ENCODE data around the gene SP5.
"Not testable (repeated sequence)": the region's sequence is repeated elsewhere in the genome, so short reads cannot be mapped to it uniquely, and the experiment has no call there.

Gene SP5

GRCh38 chr2:170722301-170722700 lies 7.2 kb downstream of the SP5 start:
- no peak for DNase-seq
- H3K4me1 ChIP-seq (ENCODE audit: control extremely low read depth in 1 of 4, control insufficient read depth in 4 of 4, insufficient read depth in 4 of 4, low read length in 3 of 4), result peaks cover 0 to 2% (median 2%) of the 10 kb centered on the region in 4 experiments
- POLR2A ChIA-PET, result no interaction called here
- H3K27ac ChIP-seq (ENCODE audit: insufficient read depth in 1 of 2, low read depth in 1 of 2, low read length in 2 of 2, poor library complexity in 1 of 2, severe bottlenecking in 2 of 2), result no peak overlapping the region
- peaks cover 0 to 3% (median 0%) of the 10 kb centered on the region in 5 experiments for H3K9me3 ChIP-seq (ENCODE audit: control extremely low read depth in 1 of 5, control insufficient read depth in 4 of 5, insufficient read depth in 2 of 5, low read depth in 1 of 5, low read length in 4 of 5)
- CTCF ChIA-PET, result interaction anchor here (0.9 kb wide), 1 partner anchor 10 kb away, joined by 3 read pairs; no protein-coding TSS in a partner anchor
- peak overlapping the region in 1 of 7 experiments; percentile 4 for H3K4me3 ChIP-seq (ENCODE audit: control insufficient read depth in 1 of 7, extremely low read depth in 1 of 7, insufficient read depth in 4 of 7, low read depth in 2 of 7, low read length in 6 of 7)
- peaks cover 10 to 81% (median 39%) of the 10 kb centered on the region in 5 experiments for H3K27me3 ChIP-seq (replicated peaks in 2 of 5; ENCODE audit: control insufficient read depth in 4 of 5, insufficient read depth in 5 of 5, low read length in 4 of 5)
- H3K36me3 ChIP-seq (ENCODE audit: control insufficient read depth in 4 of 4, insufficient read depth in 4 of 4, low read length in 3 of 4), result no peaks in the 10 kb centered on the region

- H3K36me3 ChIP-seq (ENCODE audit: control insufficient read depth in 4 of 4, insufficient read depth in 4 of 4, low read length in 3 of 4), result no peaks in the 10 kb centered on the region
- CTCF ChIA-PET, result interaction anchor here (1.3 kb wide), 1 partner anchor 9 kb away, joined by 4 read pairs; no protein-coding TSS in a partner anchor
- H3K27ac ChIP-seq (ENCODE audit: insufficient read depth in 1 of 2, low read depth in 1 of 2, low read length in 2 of 2, poor library complexity in 1 of 2, severe bottlenecking in 2 of 2), result no peak overlapping the region
- 40% methylated on average over 1 of the region's 2 CpGs for WGBS (ENCODE audit: insufficient coverage)
- no peak overlapping the region for H3K4me3 ChIP-seq (ENCODE audit: control insufficient read depth in 1 of 7, extremely low read depth in 1 of 7, insufficient read depth in 4 of 7, low read depth in 2 of 7, low read length in 6 of 7)
- H3K9me3 ChIP-seq (ENCODE audit: control extremely low read depth in 1 of 5, control insufficient read depth in 4 of 5, insufficient read depth in 2 of 5, low read depth in 1 of 5, low read length in 4 of 5), result peaks cover 0 to 3% (median under 1%) of the 10 kb centered on the region in 5 experiments
- no peak for DNase-seq
- no peaks in the 10 kb centered on the region for H3K4me1 ChIP-seq (ENCODE audit: control extremely low read depth in 1 of 4, control insufficient read depth in 4 of 4, insufficient read depth in 4 of 4, low read length in 3 of 4)
- POLR2A ChIA-PET, result no interaction called here
- peaks cover 8 to 81% (median 32%) of the 10 kb centered on the region in 5 experiments for H3K27me3 ChIP-seq (replicated peaks in 2 of 5; ENCODE audit: control insufficient read depth in 4 of 5, insufficient read depth in 5 of 5, low read length in 4 of 5)
Measured at GRCh38 chr2:170723446-170723958, 8.4 kb downstream of the SP5 start.

- ChIA-PET POLR2A (no interaction called here), CTCF (interaction anchor here (0.7 to 1.4 kb wide), 2 partner anchors 11 to 17 kb away, joined by 3 to 4 read pairs; no protein-coding TSS in a partner anchor)
- no peaks in the 10 kb centered on the region for H3K4me1 ChIP-seq (ENCODE audit: control extremely low read depth in 1 of 4, control insufficient read depth in 4 of 4, insufficient read depth in 4 of 4, low read length in 3 of 4)
- peaks cover 0 to 7% (median 2%) of the 10 kb centered on the region in 5 experiments for H3K9me3 ChIP-seq (ENCODE audit: control extremely low read depth in 1 of 5, control insufficient read depth in 4 of 5, insufficient read depth in 2 of 5, low read depth in 1 of 5, low read length in 4 of 5)
- WGBS (ENCODE audit: insufficient coverage), result no CpG with 5 or more reads among the region's 1 CpG
- no peak overlapping the region for H3K27ac ChIP-seq (ENCODE audit: insufficient read depth in 1 of 2, low read depth in 1 of 2, low read length in 2 of 2, poor library complexity in 1 of 2, severe bottlenecking in 2 of 2)
- no peaks in the 10 kb centered on the region for H3K36me3 ChIP-seq (ENCODE audit: control insufficient read depth in 4 of 4, insufficient read depth in 4 of 4, low read length in 3 of 4)
- no peak overlapping the region for H3K4me3 ChIP-seq (ENCODE audit: control insufficient read depth in 1 of 7, extremely low read depth in 1 of 7, insufficient read depth in 4 of 7, low read depth in 2 of 7, low read length in 6 of 7)
- DNase-seq, result no peak
- H3K27me3 ChIP-seq (replicated peaks in 2 of 5; ENCODE audit: control insufficient read depth in 4 of 5, insufficient read depth in 5 of 5, low read length in 4 of 5), result peaks cover 7 to 19% (median 8%) of the 10 kb centered on the region in 5 experiments
Measured at GRCh38 chr2:170733798-170734600, 18.9 kb downstream of the SP5 start.

GRCh38 chr2:170734601-170735000 lies 19.5 kb downstream of the SP5 start:
- H3K27me3 ChIP-seq (replicated peaks in 2 of 5; ENCODE audit: control insufficient read depth in 4 of 5, insufficient read depth in 5 of 5, low read length in 4 of 5), result peaks cover 5 to 15% (median 7%) of the 10 kb centered on the region in 5 experiments
- H3K36me3 ChIP-seq (ENCODE audit: control insufficient read depth in 4 of 4, insufficient read depth in 4 of 4, low read length in 3 of 4); H3K9me3 ChIP-seq (ENCODE audit: control extremely low read depth in 1 of 5, control insufficient read depth in 4 of 5, insufficient read depth in 2 of 5, low read depth in 1 of 5, low read length in 4 of 5); H3K27ac ChIP-seq (ENCODE audit: insufficient read depth in 1 of 2, low read depth in 1 of 2, low read length in 2 of 2, poor library complexity in 1 of 2, severe bottlenecking in 2 of 2); DNase-seq; POLR2A ChIA-PET; H3K4me1 ChIP-seq (ENCODE audit: control extremely low read depth in 1 of 4, control insufficient read depth in 4 of 4, insufficient read depth in 4 of 4, low read length in 3 of 4); H3K4me3 ChIP-seq (ENCODE audit: control insufficient read depth in 1 of 7, extremely low read depth in 1 of 7, insufficient read depth in 4 of 7, low read depth in 2 of 7, low read length in 6 of 7): not testable (repeated sequence)
- WGBS (ENCODE audit: insufficient coverage), result 93% methylated on average over 2 of the region's 2 CpGs
- CTCF ChIA-PET, result interaction anchor here (0.7 kb wide), 1 partner anchor 17 kb away, joined by 3 read pairs; no protein-coding TSS in a partner anchor

GRCh38 chr2:170736628-170737027 lies 21.5 kb downstream of the SP5 start:
- Histone ChIP-seq H3K27ac (ENCODE audit: insufficient read depth in 1 of 2, low read depth in 1 of 2, low read length in 2 of 2, poor library complexity in 1 of 2, severe bottlenecking in 2 of 2) (no peak overlapping the region), H3K27me3 (replicated peaks in 2 of 5; ENCODE audit: control insufficient read depth in 4 of 5, insufficient read depth in 5 of 5, low read length in 4 of 5) (peaks cover 4 to 11% (median 7%) of the 10 kb centered on the region in 5 experiments), H3K4me1 (ENCODE audit: control extremely low read depth in 1 of 4, control insufficient read depth in 4 of 4, insufficient read depth in 4 of 4, low read length in 3 of 4) (no peaks in the 10 kb centered on the region), H3K9me3 (ENCODE audit: control extremely low read depth in 1 of 5, control insufficient read depth in 4 of 5, insufficient read depth in 2 of 5, low read depth in 1 of 5, low read length in 4 of 5) (peaks cover 0 to 7% (median 2%) of the 10 kb centered on the region in 5 experiments), H3K36me3 (ENCODE audit: control insufficient read depth in 4 of 4, insufficient read depth in 4 of 4, low read length in 3 of 4) (no peaks in the 10 kb centered on the region), H3K4me3 (ENCODE audit: control insufficient read depth in 1 of 7, extremely low read depth in 1 of 7, insufficient read depth in 4 of 7, low read depth in 2 of 7, low read length in 6 of 7) (no peak overlapping the region)
- ChIA-PET CTCF (no interaction called here), POLR2A (no interaction called here)
- 0% methylated on average over 1 of the region's 1 CpG for WGBS (ENCODE audit: insufficient coverage)
- DNase-seq, result peak in 1 of 3 donors; percentile 46

GRCh38 chr2:170737406-170737805 lies 22.3 kb downstream of the SP5 start:
- 100% methylated on average over 1 of the region's 2 CpGs for WGBS (ENCODE audit: insufficient coverage)
- Histone ChIP-seq H3K4me3 (ENCODE audit: control insufficient read depth in 1 of 7, extremely low read depth in 1 of 7, insufficient read depth in 4 of 7, low read depth in 2 of 7, low read length in 6 of 7) (no peak overlapping the region), H3K9me3 (ENCODE audit: control extremely low read depth in 1 of 5, control insufficient read depth in 4 of 5, insufficient read depth in 2 of 5, low read depth in 1 of 5, low read length in 4 of 5) (peaks cover 0 to 7% (median 2%) of the 10 kb centered on the region in 5 experiments), H3K4me1 (ENCODE audit: control extremely low read depth in 1 of 4, control insufficient read depth in 4 of 4, insufficient read depth in 4 of 4, low read length in 3 of 4) (no peaks in the 10 kb centered on the region), H3K27me3 (replicated peaks in 2 of 5; ENCODE audit: control insufficient read depth in 4 of 5, insufficient read depth in 5 of 5, low read length in 4 of 5) (peaks cover 4 to 11% (median 6%) of the 10 kb centered on the region in 5 experiments), H3K27ac (ENCODE audit: insufficient read depth in 1 of 2, low read depth in 1 of 2, low read length in 2 of 2, poor library complexity in 1 of 2, severe bottlenecking in 2 of 2) (no peak overlapping the region), H3K36me3 (ENCODE audit: control insufficient read depth in 4 of 4, insufficient read depth in 4 of 4, low read length in 3 of 4) (no peaks in the 10 kb centered on the region)
- ChIA-PET CTCF (interaction anchor here (0.6 kb wide), 2 partner anchors 292 to 375 kb away, joined by 3 read pairs; no protein-coding TSS in a partner anchor), POLR2A (no interaction called here)
- DNase-seq, result no peak

GRCh38 chr2:170737821-170738220 lies 22.7 kb downstream of the SP5 start:
- H3K27ac ChIP-seq (ENCODE audit: insufficient read depth in 1 of 2, low read depth in 1 of 2, low read length in 2 of 2, poor library complexity in 1 of 2, severe bottlenecking in 2 of 2), result no peak overlapping the region
- POLR2A ChIA-PET, result no interaction called here
- H3K9me3 ChIP-seq (ENCODE audit: control extremely low read depth in 1 of 5, control insufficient read depth in 4 of 5, insufficient read depth in 2 of 5, low read depth in 1 of 5, low read length in 4 of 5), result peaks cover 0 to 7% (median 2%) of the 10 kb centered on the region in 5 experiments
- DNase-seq, result no peak
- no peaks in the 10 kb centered on the region for H3K4me1 ChIP-seq (ENCODE audit: control extremely low read depth in 1 of 4, control insufficient read depth in 4 of 4, insufficient read depth in 4 of 4, low read length in 3 of 4)
- H3K36me3 ChIP-seq (ENCODE audit: control insufficient read depth in 4 of 4, insufficient read depth in 4 of 4, low read length in 3 of 4), result no peaks in the 10 kb centered on the region
- H3K27me3 ChIP-seq (replicated peaks in 2 of 5; ENCODE audit: control insufficient read depth in 4 of 5, insufficient read depth in 5 of 5, low read length in 4 of 5), result peaks cover 4 to 11% (median 6%) of the 10 kb centered on the region in 5 experiments
- CTCF ChIA-PET, result interaction anchor here (0.6 kb wide), 2 partner anchors 293 to 375 kb away, joined by 3 read pairs; no protein-coding TSS in a partner anchor
- 95% methylated on average over 4 of the region's 4 CpGs for WGBS (ENCODE audit: insufficient coverage)
- no peak overlapping the region for H3K4me3 ChIP-seq (ENCODE audit: control insufficient read depth in 1 of 7, extremely low read depth in 1 of 7, insufficient read depth in 4 of 7, low read depth in 2 of 7, low read length in 6 of 7)

All from common myeloid progenitor, CD34-positive (primary cell).